ENCODE measurements around the gene LAMA4.

- TF ChIP-seq EZH2 (IDR thresholded peaks at IDR 0.05) (no peak), POLR2AphosphoS5 (IDR thresholded peaks at IDR 0.05; ENCODE audit: borderline replicate concordance, low read depth, low read length) (no peak), FOXP2 (optimal IDR thresholded peaks at IDR 0.05; ENCODE audit: control extremely low read depth, extremely low read length, insufficient read depth) (no peak)
Measured at GRCh38 chr6:112086744-112087135, 167.6 kb downstream of the LAMA4 start.

Measured in SK-N-MC (cell line).